Keratinocyte (primary cell): ENCODE measurements around the gene CLBA1.

Source experiments
- CTCF ChIP-seq, 3 experiments: IDR thresholded peaks in 1 of 3; conservative IDR thresholded peaks in 1 of 3; optimal IDR thresholded peaks in 1 of 3; 2 replicates in 2 of 3; 3 replicates in 1 of 3; pipeline versions ENCODE3 to v1.5.1; 2011; ENCODE audit warnings: low read length in 3 of 3, mild to moderate bottlenecking in 3 of 3, moderate library complexity in 2 of 3, control low read depth in 1 of 3, inconsistent platforms in 1 of 3; ENCODE audit not compliant: insufficient read depth in 2 of 3; ENCODE audit errors: extremely low read depth in 1 of 3
- EZH2 ChIP-seq: IDR thresholded peaks from one replicate; pipeline ENCODE4 v1.6.1; 2012; ENCODE audit warnings: inconsistent platforms, mild to moderate bottlenecking, low read length, moderate library complexity

GRCh38 chr14:104954746-104955395 is 30.7 kb upstream of the CLBA1 start:
- TF ChIP-seq EZH2, result no peak
- no peak for TF ChIP-seq CTCF (optimal IDR thresholded peaks at IDR 0.05 in 1 of 3, IDR thresholded peaks at IDR 0.05 in 1 of 3, conservative IDR thresholded peaks at IDR 0.05 in 1 of 3; ENCODE audit: extremely low read depth in 1 of 3, insufficient read depth in 2 of 3, low read length in 3 of 3)
